Measurements from ENCODE around the gene MCOLN2.

MCOLN2 gene

DNA sequence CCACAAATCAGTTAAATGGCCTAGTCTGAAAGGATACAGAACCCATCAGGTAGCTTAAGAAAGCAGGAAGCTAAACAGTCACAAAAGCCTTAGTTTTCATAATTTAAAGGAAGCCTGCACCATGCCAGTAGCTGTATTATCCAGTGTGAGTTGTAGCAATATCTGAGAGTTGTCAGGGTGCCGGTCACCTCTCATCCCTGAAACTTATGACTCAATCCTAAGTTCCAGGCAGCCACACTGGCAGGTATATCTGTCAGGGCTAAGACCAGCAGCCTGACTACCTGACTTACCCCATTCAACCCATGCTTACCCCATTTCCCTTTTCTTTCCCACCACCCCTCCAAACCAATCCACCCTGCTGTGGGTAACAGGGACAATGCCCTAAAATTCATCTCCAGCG, 66.1 kb downstream of the MCOLN2 start:
- H3K9me3 Mint-ChIP-seq: no peaks in the 10 kb centered on the region
- peaks cover 18% of the 10 kb centered on the region for H3K27me3 Mint-ChIP-seq (ENCODE audit: low read depth)
- H3K36me3 Mint-ChIP-seq (ENCODE audit: low read depth): no peaks in the 10 kb centered on the region
- H3K27ac Mint-ChIP-seq: no peak overlapping the region
- TF ChIP-seq, protein P1, sequence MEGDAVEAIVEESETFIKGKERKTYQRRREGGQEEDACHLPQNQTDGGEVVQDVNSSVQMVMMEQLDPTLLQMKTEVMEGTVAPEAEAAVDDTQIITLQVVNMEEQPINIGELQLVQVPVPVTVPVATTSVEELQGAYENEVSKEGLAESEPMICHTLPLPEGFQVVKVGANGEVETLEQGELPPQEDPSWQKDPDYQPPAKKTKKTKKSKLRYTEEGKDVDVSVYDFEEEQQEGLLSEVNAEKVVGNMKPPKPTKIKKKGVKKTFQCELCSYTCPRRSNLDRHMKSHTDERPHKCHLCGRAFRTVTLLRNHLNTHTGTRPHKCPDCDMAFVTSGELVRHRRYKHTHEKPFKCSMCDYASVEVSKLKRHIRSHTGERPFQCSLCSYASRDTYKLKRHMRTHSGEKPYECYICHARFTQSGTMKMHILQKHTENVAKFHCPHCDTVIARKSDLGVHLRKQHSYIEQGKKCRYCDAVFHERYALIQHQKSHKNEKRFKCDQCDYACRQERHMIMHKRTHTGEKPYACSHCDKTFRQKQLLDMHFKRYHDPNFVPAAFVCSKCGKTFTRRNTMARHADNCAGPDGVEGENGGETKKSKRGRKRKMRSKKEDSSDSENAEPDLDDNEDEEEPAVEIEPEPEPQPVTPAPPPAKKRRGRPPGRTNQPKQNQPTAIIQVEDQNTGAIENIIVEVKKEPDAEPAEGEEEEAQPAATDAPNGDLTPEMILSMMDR (IDR thresholded peaks at IDR 0.05; ENCODE audit: unreplicated experiment in 3 of 3): no peak
- H3K4me3 Mint-ChIP-seq: no peak overlapping the region
- H3K4me1 Mint-ChIP-seq: peaks cover 11% of the 10 kb centered on the region

GRCh38 chr1:84930329-84930728, 66.6 kb downstream of the MCOLN2 start:
- Mint-ChIP-seq H3K9me3 (no peaks in the 10 kb centered on the region), H3K4me3 (no peak overlapping the region), H3K27me3 (ENCODE audit: low read depth) (peaks cover 18% of the 10 kb centered on the region), H3K27ac (no peak overlapping the region), H3K4me1 (peaks cover 11% of the 10 kb centered on the region), H3K36me3 (ENCODE audit: low read depth) (no peaks in the 10 kb centered on the region)
- TF ChIP-seq, protein P1 (IDR thresholded peaks at IDR 0.05; ENCODE audit: unreplicated experiment in 3 of 3): no peak

GRCh38 chr1:84929581-84929980, 67.3 kb downstream of the MCOLN2 start:
- Mint-ChIP-seq H3K4me3 (no peak overlapping the region), H3K36me3 (ENCODE audit: low read depth) (no peaks in the 10 kb centered on the region), H3K27ac (peak overlapping the region in 1 of 3 experiments; percentile 12), H3K27me3 (ENCODE audit: low read depth) (peaks cover 18% of the 10 kb centered on the region), H3K9me3 (no peaks in the 10 kb centered on the region), H3K4me1 (peaks cover 11% of the 10 kb centered on the region)
- TF ChIP-seq, protein P1 (IDR thresholded peaks at IDR 0.05; ENCODE audit: unreplicated experiment in 3 of 3): no peak

DNA sequence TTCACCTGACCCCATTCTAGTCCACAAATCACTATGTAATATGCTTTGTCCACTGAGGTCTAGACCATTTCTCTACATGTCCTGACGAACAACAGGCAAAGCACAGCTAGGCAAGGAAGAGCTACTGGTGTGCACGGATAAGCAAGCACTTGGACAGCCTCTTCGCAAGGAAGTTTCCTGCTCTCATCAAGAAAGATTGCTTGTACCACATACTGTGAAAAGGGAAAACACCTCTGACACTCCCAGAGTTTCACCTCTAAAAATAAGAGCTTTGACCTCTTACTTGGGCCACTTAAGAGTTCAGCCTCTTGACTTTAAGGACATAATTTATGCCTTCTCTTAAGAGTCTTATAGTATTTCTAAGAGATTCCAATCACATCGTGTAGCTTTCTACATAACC, 67.9 kb downstream of the MCOLN2 start:
- Mint-ChIP-seq H3K4me1 (peaks cover 11% of the 10 kb centered on the region), H3K27ac (peak overlapping the region in 1 of 3 experiments; percentile 12), H3K9me3 (no peaks in the 10 kb centered on the region), H3K27me3 (ENCODE audit: low read depth) (peaks cover 18% of the 10 kb centered on the region), H3K4me3 (no peak overlapping the region), H3K36me3 (ENCODE audit: low read depth) (no peaks in the 10 kb centered on the region)
- TF ChIP-seq, protein P1 (IDR thresholded peaks at IDR 0.05; ENCODE audit: unreplicated experiment in 3 of 3): no peak

- TF ChIP-seq, protein P1 (IDR thresholded peaks at IDR 0.05; ENCODE audit: unreplicated experiment in 3 of 3): no peak
- Mint-ChIP-seq H3K36me3 (ENCODE audit: low read depth) (no peaks in the 10 kb centered on the region), H3K27ac (no peak overlapping the region), H3K4me1 (no peaks in the 10 kb centered on the region), H3K4me3 (no peak overlapping the region), H3K9me3 (no peaks in the 10 kb centered on the region), H3K27me3 (ENCODE audit: low read depth) (peaks cover 11% of the 10 kb centered on the region)
Observed at GRCh38 chr1:84923317-84923716, 73.6 kb downstream of the MCOLN2 start.

DNA sequence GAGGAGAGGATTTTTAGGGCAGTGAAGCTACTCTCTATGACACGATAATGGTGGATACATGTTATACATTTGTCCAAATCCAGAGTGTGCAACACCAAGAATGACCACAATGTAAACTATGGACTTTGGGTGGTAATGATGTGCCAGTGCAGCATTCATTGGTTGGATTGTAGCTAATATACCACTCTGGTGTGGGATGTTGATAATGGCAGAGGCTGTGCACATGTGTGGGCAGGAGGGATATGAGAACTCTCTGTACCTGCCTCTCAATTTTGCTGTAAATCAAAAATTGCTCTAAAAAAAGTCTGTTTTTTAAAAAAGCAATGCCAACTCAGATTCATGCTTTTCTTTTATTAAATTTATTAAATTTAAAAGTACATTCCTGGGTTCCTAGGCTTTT, 76.8 kb downstream of the MCOLN2 start:
- Mint-ChIP-seq H3K27ac (peak overlapping the region in 1 of 3 experiments; percentile 43), H3K4me3 (no peak overlapping the region), H3K27me3 (ENCODE audit: low read depth) (peaks cover 9% of the 10 kb centered on the region), H3K4me1 (no peaks in the 10 kb centered on the region), H3K9me3 (no peaks in the 10 kb centered on the region), H3K36me3 (ENCODE audit: low read depth) (no peaks in the 10 kb centered on the region)
- TF ChIP-seq, protein P1 (IDR thresholded peaks at IDR 0.05; ENCODE audit: unreplicated experiment in 3 of 3): no peak

All from nephron (organoid).